GM04504 (cell line): ENCODE measurements around the gene PMVK.
"Not testable (repeated sequence)": the region's sequence is repeated elsewhere in the genome, so short reads cannot be mapped to it uniquely, and the experiment has no call there.

Experiments used
- DNase-seq: peaks from one replicate; pipeline ENCODE4 v3.0.0-alpha.2; 2012; ENCODE audit warnings: low read depth

Gene PMVK

DNA sequence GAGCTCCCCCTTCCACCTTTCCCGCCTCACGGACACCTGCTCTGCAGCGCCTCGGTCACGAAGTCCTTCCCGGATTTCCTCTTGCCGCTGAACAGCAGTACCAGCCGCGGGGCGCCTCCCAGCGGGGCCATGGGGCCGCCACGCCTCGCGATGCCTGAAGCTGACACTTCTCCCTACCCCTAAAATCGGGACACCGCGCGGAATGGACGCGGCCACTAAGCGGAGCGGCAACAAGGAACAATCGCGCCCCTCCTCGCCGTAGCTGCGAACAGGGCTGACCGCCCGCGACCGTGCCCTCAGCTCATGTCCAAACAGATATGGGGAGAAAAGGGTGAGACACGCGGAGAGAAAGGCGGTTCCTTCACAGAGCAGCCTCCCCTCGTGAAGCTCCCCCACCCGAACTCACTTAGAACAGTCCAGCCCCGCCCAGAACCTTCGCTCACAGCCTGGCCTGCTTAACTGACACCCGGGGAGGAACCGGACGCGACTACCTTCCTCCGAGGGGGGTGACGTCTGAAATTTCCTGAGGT, at the start of gene PMVK:
Gene PMVK (minus strand): TSS at position 165 of the 530 bp plus-strand sequence. CDS start 34 bp downstream, at position 131.
- peak; percentile 94 for DNase-seq

DNA sequence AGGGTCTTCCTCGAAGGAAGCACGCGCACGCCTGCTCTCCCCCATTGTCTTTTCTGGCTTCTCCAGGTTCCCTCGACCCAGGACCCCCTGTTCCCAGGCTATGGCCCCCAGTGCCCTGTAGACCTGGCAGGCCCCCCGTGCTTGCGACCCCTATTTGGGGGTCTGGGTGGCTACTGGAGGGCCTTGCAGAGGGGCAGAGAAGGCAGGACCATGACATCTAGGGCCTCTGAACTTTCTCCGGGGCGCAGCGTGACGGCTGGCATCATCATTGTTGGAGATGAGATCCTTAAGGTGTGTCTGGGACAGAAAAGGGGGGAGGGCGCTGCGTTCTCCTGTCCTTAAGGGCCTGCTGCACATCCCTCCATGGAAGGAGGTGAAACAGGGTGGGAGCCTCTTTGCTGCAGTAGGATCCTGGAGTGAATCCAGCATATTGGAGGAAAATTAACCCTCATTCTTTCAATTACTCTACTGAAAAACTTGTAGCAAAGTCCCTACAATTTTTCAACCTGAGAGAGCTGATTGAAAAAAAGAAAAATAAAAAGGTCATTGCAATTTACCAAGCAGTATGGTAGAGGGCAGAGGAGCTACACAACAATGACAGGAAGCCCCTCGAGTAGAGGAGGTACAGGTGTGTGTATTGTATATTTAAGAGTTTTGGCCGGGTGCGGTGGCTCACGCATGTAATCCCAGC, 47.4 kb upstream of the PMVK start:
- no peak for DNase-seq

GRCh38 chr1:154982897-154983648, 46.6 kb upstream of the PMVK start, which contains the start of gene FLAD1:
FLAD1 (plus strand) TSS chr1:154983344; CDS start chr1:154983695, 351 bp downstream.
- DNase-seq, result peak; percentile 100

DNA sequence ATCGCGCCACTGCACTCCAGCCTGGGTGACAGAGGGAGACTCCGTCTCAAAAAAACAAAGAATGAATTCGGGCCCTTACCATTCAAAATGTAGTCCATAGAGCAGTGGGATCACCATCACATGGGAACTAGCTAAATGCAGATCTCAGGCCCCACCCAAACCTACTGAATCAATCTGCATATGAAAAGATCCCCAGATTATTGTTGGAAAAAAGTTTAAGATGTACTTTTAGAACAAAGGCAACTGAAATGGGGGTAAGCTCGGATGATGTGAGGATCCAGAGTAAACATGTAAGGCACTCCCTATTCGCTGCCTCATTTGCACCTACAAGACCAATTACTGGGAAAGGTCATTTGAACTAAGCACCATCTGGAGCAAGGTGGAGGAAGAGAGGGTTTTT, 45.8 kb upstream of the PMVK start:
- no peak for DNase-seq

- DNase-seq, result no peak
Measured at GRCh38 chr1:154978360-154978759, 41.8 kb upstream of the PMVK start.

GRCh38 chr1:154977762-154978161, 41.2 kb upstream of the PMVK start:
- DNase-seq, result not testable (repeated sequence)

DNA sequence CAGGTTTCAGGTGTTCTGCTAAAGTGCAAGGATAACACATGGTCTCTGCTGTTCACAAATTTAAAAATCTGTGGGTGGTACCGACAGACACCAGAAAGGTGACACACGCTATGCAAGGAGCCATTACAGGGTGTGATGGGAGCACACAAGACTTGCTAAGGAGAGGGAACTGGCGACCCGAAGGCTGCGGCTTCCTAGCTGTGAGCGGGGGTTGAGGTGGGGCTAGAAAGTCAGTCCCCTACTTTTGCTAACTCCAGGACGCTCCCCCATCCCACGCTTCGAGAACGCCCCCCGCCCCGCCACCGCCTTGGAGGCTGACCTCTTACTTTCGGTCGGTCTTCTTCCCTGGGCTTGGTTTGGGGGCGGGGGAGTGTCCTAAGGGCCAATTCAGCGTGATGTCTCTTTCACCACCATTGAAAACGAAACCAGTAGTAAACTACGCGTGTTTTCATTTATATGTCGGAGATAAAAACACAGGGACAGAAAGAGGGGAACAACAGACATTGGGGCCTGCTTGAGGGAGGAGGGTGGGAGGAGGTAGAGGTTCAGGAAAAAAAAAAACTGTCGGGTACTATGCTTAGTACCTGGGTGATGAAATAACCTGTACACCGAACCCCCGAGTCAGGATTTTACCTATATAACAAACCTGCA, 39.0 kb upstream of the PMVK start:
- peak; percentile 34 for DNase-seq

DNA sequence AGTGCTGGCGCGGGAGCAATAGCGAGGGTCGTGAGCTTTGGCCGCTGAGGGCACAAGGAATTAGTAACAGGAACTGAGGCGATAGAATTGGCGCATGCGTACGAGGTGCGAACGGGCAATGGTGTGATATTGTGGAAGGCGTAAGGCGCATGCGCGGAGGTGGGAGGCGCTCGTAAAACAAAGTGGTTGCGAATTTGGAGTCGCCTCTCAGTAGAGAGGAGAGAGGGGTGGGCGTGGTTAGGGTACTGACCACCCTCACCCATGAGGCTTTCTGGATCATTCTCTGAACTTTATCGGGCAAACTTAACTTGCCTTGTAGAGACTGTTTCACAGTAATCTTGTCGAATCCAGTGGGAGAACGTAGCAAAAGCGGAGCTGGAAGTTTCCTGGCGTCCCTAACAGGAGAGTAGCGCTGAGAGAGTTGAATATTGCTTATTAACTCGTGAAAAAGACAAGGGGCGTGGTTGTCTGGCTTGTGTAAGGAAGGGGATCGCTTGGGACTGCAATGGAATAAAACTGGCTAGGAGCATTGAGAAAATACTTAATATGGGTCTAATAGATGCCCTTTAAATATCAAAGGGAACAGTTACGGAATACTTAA, 38.4 kb upstream of the PMVK start:
- DNase-seq, result peak; percentile 90

- peak; percentile 100 for DNase-seq
Measured at GRCh38 chr1:154974102-154974807, 37.7 kb upstream of the PMVK start, which contains the start of gene CKS1B. CKS1B (plus strand) TSS chr1:154974681; CDS start chr1:154974746, 65 bp downstream.

GRCh38 chr1:154973344-154974101, 37.0 kb upstream of the PMVK start:
- DNase-seq, result peak; percentile 96

GRCh38 chr1:154972517-154973343, 36.2 kb upstream of the PMVK start:
- DNase-seq, result peak; percentile 91

- DNase-seq, result no peak
Measured at GRCh38 chr1:154972213-154972516, 35.6 kb upstream of the PMVK start.

DNA sequence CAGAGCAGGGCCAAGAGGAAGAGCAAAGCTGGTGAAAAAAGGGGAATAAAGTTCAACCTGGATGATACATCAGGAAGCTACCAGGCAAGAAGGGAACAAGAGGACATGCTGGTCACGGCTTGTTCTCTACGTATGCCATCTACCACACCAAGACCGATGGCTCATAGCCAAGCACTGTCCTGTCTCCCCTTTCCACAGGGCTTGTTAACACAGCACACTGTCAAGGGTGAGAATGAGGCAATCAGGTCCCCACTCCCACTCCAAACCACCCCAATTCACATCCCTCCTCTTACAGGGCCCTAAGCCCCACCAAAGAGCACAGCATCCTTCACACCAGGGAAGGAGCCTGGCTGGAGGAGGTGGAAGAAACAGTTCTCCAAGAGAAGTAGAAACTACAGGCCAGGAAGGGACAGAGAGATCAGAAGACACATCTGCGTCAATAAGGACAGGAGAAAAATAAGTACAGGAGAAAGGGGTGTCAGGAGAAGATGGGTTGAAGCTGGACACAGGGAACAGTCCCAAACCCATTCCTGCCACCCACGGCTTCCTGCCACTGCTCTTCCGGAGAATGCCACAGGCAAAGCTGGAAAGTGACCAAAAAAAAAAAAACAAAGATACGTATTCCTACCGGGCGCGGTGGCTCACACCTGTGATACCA, 35.0 kb upstream of the PMVK start:
- DNase-seq, result no peak

DNA sequence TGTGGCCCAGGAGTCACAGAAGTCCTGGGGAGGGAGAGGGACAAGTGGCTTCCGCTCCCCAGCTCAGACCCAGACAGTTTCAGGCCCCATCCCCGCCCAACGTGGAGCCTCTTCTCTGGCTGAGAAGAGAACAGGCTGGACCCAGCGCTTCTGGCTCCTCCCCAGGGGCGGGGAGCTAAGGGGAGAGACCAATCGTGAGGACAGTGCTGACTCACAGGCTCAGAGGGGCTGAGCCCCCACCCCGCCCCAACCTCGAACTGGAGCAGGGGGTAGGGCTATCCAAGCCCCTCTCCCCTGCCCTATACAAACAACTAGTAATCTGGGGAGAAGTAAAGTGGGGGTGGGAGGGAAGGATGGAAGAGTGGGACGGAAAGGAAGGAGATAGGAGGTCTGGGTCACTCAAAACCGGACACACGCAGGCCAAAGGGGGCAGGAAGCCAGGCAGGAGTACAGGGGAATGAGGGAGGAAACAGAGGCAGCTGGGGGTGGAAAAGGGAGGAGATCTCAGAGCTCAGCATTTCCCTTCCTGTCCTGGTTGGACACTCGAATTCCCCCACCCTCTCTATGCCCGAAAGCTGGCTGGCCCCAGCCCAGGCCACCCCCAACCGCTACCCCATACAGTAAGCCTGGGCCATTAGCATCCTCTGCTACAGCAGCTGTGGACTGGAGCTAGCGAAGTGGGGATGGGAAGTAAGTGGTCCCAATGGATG, 34.3 kb upstream of the PMVK start, which contains the start of gene SHC1:
Gene SHC1 (minus strand): TSS at position 117 of the 710 bp plus-strand sequence. CDS start 221 bp downstream, outside the sequence.
- DNase-seq, result peak; percentile 91

GRCh38 chr1:154969860-154970452, 33.4 kb upstream of the PMVK start:
- DNase-seq, result no peak

DNA sequence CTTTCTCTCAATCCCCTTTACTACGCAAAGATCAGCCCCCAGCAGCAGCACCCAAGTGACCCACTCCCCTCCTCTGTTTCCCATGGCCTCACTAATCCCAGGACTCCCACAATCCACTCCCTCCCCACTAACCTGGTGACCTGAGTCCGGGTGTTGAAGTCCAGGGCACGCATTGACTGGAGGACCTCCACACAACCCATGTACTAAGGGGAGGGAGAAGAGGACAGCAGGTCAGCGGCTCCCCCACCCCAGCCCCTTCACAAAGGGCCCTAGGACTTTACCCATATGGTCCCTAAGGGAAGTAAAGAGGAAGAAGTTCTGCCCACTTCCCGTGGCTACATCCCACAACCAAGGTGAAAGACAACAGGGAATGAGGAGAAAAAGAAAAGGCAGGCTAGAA, 32.7 kb upstream of the PMVK start:
- no peak for DNase-seq

DNA sequence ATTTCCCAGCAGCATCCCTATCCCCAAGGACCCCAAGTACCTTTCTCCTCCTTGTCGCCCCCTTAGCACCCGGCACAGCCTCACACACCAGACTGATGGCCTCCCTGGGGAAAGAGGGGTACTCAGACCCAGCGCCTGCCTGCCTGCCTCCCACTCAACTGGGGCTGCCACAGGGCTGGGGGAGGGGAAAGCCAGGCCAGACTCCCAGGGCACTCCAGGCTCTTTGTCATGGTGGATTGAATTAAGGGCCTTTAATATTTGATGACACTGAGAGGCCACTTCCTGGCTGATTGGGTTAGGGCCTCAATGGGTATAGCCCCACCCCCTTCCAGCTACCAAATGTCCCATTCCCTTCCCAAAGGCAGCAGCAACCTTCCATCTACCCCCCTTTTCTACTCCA, 32.2 kb upstream of the PMVK start:
- DNase-seq, result no peak

DNA sequence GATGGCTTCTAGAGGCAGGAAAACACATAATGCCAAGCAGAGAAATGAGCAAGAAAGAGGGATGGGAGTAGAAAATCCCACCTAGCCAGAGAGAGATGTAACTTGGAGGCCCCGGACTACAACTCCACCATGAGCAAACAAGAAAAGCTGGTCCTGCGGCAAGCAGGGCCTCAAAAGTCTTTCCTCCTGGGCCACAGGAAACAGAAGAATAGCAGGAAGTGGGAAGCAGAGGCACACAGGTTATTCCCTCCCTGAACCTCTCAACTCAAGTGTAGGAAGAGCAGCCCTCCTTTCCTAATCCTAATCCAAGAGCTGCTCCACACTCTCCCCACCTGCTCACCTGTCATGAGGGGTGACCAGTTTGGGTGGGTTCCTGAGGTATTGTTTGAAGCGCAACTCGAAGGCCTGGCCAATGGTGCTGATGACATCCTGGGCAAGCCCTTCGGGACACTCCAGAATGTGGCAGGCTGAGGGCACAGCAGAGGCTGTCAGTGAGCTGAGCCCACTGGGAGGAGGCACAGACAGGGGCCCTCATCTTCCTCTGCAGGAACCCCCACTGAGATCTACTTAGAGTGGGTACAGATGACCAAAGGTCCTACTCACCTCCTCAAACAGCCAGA, 30.9 kb upstream of the PMVK start:
- DNase-seq, result no peak
